Heart left ventricle (tissue), 13 donors: ENCODE data around the gene TRPV6.

ENCODE experiments used
- POLR2A ChIP-seq, 2 donors: fragments of 450-650 bp; IDR thresholded peaks; one replicate each; pipeline ENCODE4 v1.6.1; 2017; ENCODE audit warnings: antibody characterized with exemption in 2 of 2, mild to moderate bottlenecking in 2 of 2, moderate library complexity in 2 of 2
- TF ChIP-seq, protein P1 (sequence below), 12 donors: fragments of 200-600 bp; sonication (generic) in 4 of 12; IDR thresholded peaks; one replicate each; pipeline versions ENCODE4 v1.5.0 to v1.8.0; 2018 to 2022; ENCODE audit warnings: antibody characterized with exemption in 12 of 12, mild to moderate bottlenecking in 5 of 12
- donor health status: ischemic (EF 13 %, LVEDD 7.1; RV severe dilation, severe dysfunction).
- donor health status: DM: no; HTN: yes; CAD: no.
- donor health status: DM: no; HTN: no; CAD: no.
- donor health status: ischemic (EF 25% LVEDD 6.9; RV normal size, moderate dysfunction).
- donor health status: ischemic (EF 25% LVEDD 5.7; RV mildly dilated, moderate dysfunction).
- donor health status: ischemic (EF 35%, LVEDD 5.7; RV mildly dilated, moderate dysfunction).
- donor health status: nonischemic (EF 11% LVEDD 7.7; RV severe dilation, severe dysfunction).
- donor health status: DM: yes; HTN: yes; CAD: no.
- donor health status: PGD.
- donor health status: ischemic (EF 29% LVEDD 5.4; RV normal size, mild dysfunction).
- donor health status: nonischemic (EF 23%, LVEDD 6.1; RV moderate dilation, normal function).

DNA sequence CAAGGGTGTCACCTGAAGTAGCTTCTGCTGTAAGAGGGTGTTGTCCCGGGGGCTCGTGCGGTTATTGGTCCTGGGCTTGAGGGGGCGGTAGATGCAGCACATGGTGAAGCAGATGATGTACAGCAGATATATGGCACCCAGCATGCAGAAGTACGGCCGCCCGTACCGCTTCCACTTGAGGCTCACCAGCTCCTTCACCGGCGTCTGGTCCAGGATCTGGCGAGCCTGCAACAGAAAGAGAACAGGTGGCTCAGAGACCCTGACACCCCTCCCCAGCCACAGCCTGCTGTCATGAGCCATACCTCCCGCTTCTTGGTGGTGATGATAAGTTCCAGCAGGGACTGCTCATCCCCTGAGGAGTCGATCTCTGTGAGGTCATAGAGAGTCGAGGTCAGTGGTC lies 10.1 kb downstream of the TRPV6 start:
- TF ChIP-seq, protein P1, sequence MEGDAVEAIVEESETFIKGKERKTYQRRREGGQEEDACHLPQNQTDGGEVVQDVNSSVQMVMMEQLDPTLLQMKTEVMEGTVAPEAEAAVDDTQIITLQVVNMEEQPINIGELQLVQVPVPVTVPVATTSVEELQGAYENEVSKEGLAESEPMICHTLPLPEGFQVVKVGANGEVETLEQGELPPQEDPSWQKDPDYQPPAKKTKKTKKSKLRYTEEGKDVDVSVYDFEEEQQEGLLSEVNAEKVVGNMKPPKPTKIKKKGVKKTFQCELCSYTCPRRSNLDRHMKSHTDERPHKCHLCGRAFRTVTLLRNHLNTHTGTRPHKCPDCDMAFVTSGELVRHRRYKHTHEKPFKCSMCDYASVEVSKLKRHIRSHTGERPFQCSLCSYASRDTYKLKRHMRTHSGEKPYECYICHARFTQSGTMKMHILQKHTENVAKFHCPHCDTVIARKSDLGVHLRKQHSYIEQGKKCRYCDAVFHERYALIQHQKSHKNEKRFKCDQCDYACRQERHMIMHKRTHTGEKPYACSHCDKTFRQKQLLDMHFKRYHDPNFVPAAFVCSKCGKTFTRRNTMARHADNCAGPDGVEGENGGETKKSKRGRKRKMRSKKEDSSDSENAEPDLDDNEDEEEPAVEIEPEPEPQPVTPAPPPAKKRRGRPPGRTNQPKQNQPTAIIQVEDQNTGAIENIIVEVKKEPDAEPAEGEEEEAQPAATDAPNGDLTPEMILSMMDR (IDR thresholded peaks at IDR 0.05), result no peak
- no peak for TF ChIP-seq POLR2A (IDR thresholded peaks at IDR 0.05)
